Urinary bladder (tissue), 4 donors: ENCODE data around the gene NUDT14. TPM values are rescaled to one million over a fixed set of nuclear protein-coding genes. Genes with fewer than 3 reads are reported as not detected.

ENCODE experiments used
- DNase-seq: peaks from one replicate; pipeline ENCODE4 v3.0.0-alpha.2; 2015; ENCODE audit errors: extremely low spot score
- H3K27ac ChIP-seq: one replicate; pipeline ENCODE4 v1.5.1; 2013; ENCODE audit warnings: low read depth, mild to moderate bottlenecking, moderate library complexity
- H3K36me3 ChIP-seq: one replicate; pipeline ENCODE4 v1.6.1; 2013; ENCODE audit warnings: mild to moderate bottlenecking, moderate library complexity; ENCODE audit not compliant: insufficient read depth
- H3K4me1 ChIP-seq: one replicate; pipeline ENCODE4 v1.6.1; 2013; ENCODE audit warnings: mild to moderate bottlenecking, moderate library complexity; ENCODE audit not compliant: insufficient read depth
- H3K4me3 ChIP-seq: one replicate; pipeline ENCODE4 v1.5.1; 2013; ENCODE audit warnings: low read depth, low read length
- whole genome bisulfite sequencing: extraction: QIAGEN DNeasy Blood & Tissue Kit; methylation state at CpG from one replicate; pipeline ENCODE4 v1.1.7; 2013; 5-methylcytosine and 5-hydroxymethylcytosine counted together
- polyA plus RNA-seq: library from polyadenylated mRNA; stranded (reverse); fragments of 200-250 nt; gene quantifications from one replicate; pipeline ENCODE4 v1.2.3, GENCODE V29; 2013
- total RNA-seq: library from RNA; depleted of rRNA; stranded (reverse); fragments of >200 nt; gene quantifications from one replicate; pipeline ENCODE4 v1.2.3, GENCODE V29; 2014
- donor health status: healthy with polysubstance abuse.
- donor health status: healthy.

The NUDT14 gene
- total RNA-seq = 7.3 TPM
- 11.6 TPM for polyA plus RNA-seq

GRCh38 chr14:105180592-105181548 lies at the start of gene NUDT14:
TSS of gene NUDT14 (minus strand) at chr14:105181312. CDS start at chr14:105181209, 103 bp downstream.
- WGBS = 1% methylated on average over 104 of the region's 106 CpGs
- H3K4me1 ChIP-seq = peaks cover 3% of the 10 kb centered on the region
- no peak within 1 kb of the TSS for H3K27ac ChIP-seq
- H3K36me3 ChIP-seq = no peaks in the 10 kb centered on the region
- DNase-seq = no peak
- peak within 1 kb of the TSS; percentile 68 for H3K4me3 ChIP-seq

- H3K4me3 ChIP-seq = no peak overlapping the region
- WGBS = 94% methylated on average over 18 of the region's 18 CpGs
- peaks cover 3% of the 10 kb centered on the region for H3K36me3 ChIP-seq
- no peak for DNase-seq
- H3K27ac ChIP-seq = no peak overlapping the region
- no peaks in the 10 kb centered on the region for H3K4me1 ChIP-seq
Measured at GRCh38 chr14:105229099-105229655, 48.1 kb upstream of the NUDT14 start.

GRCh38 chr14:105228562-105228961 lies 47.5 kb upstream of the NUDT14 start:
- 71% methylated on average over 17 of the region's 17 CpGs for WGBS
- Histone ChIP-seq H3K4me3 (no peak overlapping the region), H3K4me1 (no peaks in the 10 kb centered on the region), H3K36me3 (peaks cover 3% of the 10 kb centered on the region), H3K27ac (no peak overlapping the region)
- DNase-seq = no peak

- DNase-seq = no peak
- Histone ChIP-seq H3K4me1 (no peaks in the 10 kb centered on the region), H3K27ac (no peak overlapping the region), H3K4me3 (no peak overlapping the region), H3K36me3 (peaks cover 3% of the 10 kb centered on the region)
- 98% methylated on average over 14 of the region's 14 CpGs for WGBS
Measured at GRCh38 chr14:105227346-105227745, 46.2 kb upstream of the NUDT14 start.

GRCh38 chr14:105226198-105226597 lies 45.1 kb upstream of the NUDT14 start:
- Histone ChIP-seq H3K4me1 (no peaks in the 10 kb centered on the region), H3K36me3 (peaks cover 7% of the 10 kb centered on the region), H3K27ac (no peak overlapping the region), H3K4me3 (no peak overlapping the region)
- WGBS = 94% methylated on average over 10 of the region's 10 CpGs
- no peak for DNase-seq

- no peak overlapping the region for H3K4me3 ChIP-seq
- no peak overlapping the region for H3K27ac ChIP-seq
- H3K4me1 ChIP-seq = no peaks in the 10 kb centered on the region
- WGBS = 88% methylated on average over 11 of the region's 11 CpGs
- peaks cover 7% of the 10 kb centered on the region for H3K36me3 ChIP-seq
- no peak for DNase-seq
Measured at GRCh38 chr14:105224845-105225570, 43.9 kb upstream of the NUDT14 start.

- Histone ChIP-seq H3K36me3 (peaks cover 7% of the 10 kb centered on the region), H3K27ac (no peak overlapping the region), H3K4me1 (no peaks in the 10 kb centered on the region), H3K4me3 (no peak overlapping the region)
- DNase-seq = no peak
- WGBS = 93% methylated on average over 15 of the region's 15 CpGs
Measured at GRCh38 chr14:105223770-105224544, 42.8 kb upstream of the NUDT14 start.

- Histone ChIP-seq H3K36me3 (peaks cover 7% of the 10 kb centered on the region), H3K27ac (no peak overlapping the region), H3K4me1 (no peaks in the 10 kb centered on the region), H3K4me3 (no peak overlapping the region)
- 93% methylated on average over 16 of the region's 16 CpGs for WGBS
- DNase-seq = no peak
Measured at GRCh38 chr14:105223260-105223659, 42.1 kb upstream of the NUDT14 start.

GRCh38 chr14:105221598-105222178 lies 40.6 kb upstream of the NUDT14 start:
- H3K4me3 ChIP-seq = no peak overlapping the region
- DNase-seq = no peak
- peaks cover 4% of the 10 kb centered on the region for H3K36me3 ChIP-seq
- no peak overlapping the region for H3K27ac ChIP-seq
- WGBS = 90% methylated on average over 27 of the region's 27 CpGs
- H3K4me1 ChIP-seq = no peaks in the 10 kb centered on the region

- no peaks in the 10 kb centered on the region for H3K4me1 ChIP-seq
Measured at GRCh38 chr14:105220699-105221597, 39.8 kb upstream of the NUDT14 start.

GRCh38 chr14:105219753-105220152 lies 38.6 kb upstream of the NUDT14 start:
- Histone ChIP-seq H3K4me3 (no peak overlapping the region), H3K36me3 (peaks cover 4% of the 10 kb centered on the region), H3K27ac (no peak overlapping the region), H3K4me1 (no peaks in the 10 kb centered on the region)
- DNase-seq = no peak
- WGBS = 96% methylated on average over 17 of the region's 17 CpGs

More at GRCh38 chr14:105220699-105221597, 39.8 kb upstream of the NUDT14 start:
- Histone ChIP-seq H3K27ac (no peak overlapping the region), H3K36me3 (peaks cover 4% of the 10 kb centered on the region), H3K4me3 (no peak overlapping the region)
- DNase-seq = no peak
- WGBS = 83% methylated on average over 29 of the region's 29 CpGs

GRCh38 chr14:105219043-105219612 lies 38.0 kb upstream of the NUDT14 start:
- Histone ChIP-seq H3K27ac (no peak overlapping the region), H3K36me3 (peaks cover 4% of the 10 kb centered on the region), H3K4me3 (no peak overlapping the region), H3K4me1 (no peaks in the 10 kb centered on the region)
- WGBS = 95% methylated on average over 29 of the region's 29 CpGs
- DNase-seq = no peak
